Mesendoderm (in vitro differentiated cells): Measurements from ENCODE around the gene LDLR.
"Not testable (repeated sequence)": the region's sequence is repeated elsewhere in the genome, so short reads cannot be mapped to it uniquely, and the experiment has no call there.

Experiments used
- DNase-seq: peaks from one replicate; pipeline ENCODE4 v3.0.0; 2013
- H2AK5ac ChIP-seq: 2 replicates; pipeline ENCODE4 v1.6.1; 2013; ENCODE audit warnings: low read length, inconsistent platforms
- H2BK120ac ChIP-seq: 2 replicates; pipeline ENCODE4 v1.6.1; 2013; ENCODE audit warnings: low read depth, mild to moderate bottlenecking, low read length, moderate library complexity, mixed read lengths
- H2BK15ac ChIP-seq: replicated peaks from 2 replicates; pipeline ENCODE4 v1.6.1; 2013; ENCODE audit warnings: low read depth, mild to moderate bottlenecking, moderate library complexity
- H2BK5ac ChIP-seq: 2 replicates; pipeline ENCODE4 v1.6.1; 2013; ENCODE audit warnings: low read length, inconsistent platforms
- H3K18ac ChIP-seq: 2 replicates; pipeline ENCODE4 v1.6.1; 2013; ENCODE audit warnings: mild to moderate bottlenecking, low read length, mixed read lengths
- H3K23ac ChIP-seq: one replicate; pipeline ENCODE4 v1.6.1; 2013; ENCODE audit warnings: low read length
- H3K27ac ChIP-seq: 2 replicates; pipeline ENCODE4 v1.5.1; 2013; ENCODE audit warnings: low read depth, mild to moderate bottlenecking, inconsistent platforms, low read length, moderate library complexity
- H3K27me3 ChIP-seq: 2 replicates; pipeline ENCODE4 v1.6.1; 2013; ENCODE audit warnings: low read length, control low read depth, mild to moderate bottlenecking, inconsistent platforms; ENCODE audit not compliant: insufficient read depth, poor library complexity
- H3K36me3 ChIP-seq: 2 replicates; pipeline ENCODE4 v1.6.1; 2013; ENCODE audit warnings: low read length, inconsistent platforms; ENCODE audit not compliant: control insufficient read depth, insufficient read depth
- H3K4ac ChIP-seq: one replicate; pipeline ENCODE4 v1.6.1; 2013; ENCODE audit warnings: low read depth, mild to moderate bottlenecking, low read length, moderate library complexity
- H3K4me1 ChIP-seq: 2 replicates; pipeline ENCODE4 v1.6.1; 2013; ENCODE audit warnings: low read depth, low read length, inconsistent platforms; ENCODE audit not compliant: control insufficient read depth
- H3K4me2 ChIP-seq: 2 replicates; pipeline ENCODE4 v1.6.1; 2013; ENCODE audit warnings: low read length
- H3K4me3 ChIP-seq: 2 replicates; pipeline ENCODE4 v1.5.1; 2013; ENCODE audit warnings: mild to moderate bottlenecking, low read length
- H3K56ac ChIP-seq: one replicate; pipeline ENCODE4 v1.6.1; 2013; ENCODE audit warnings: low read length
- H3K79me1 ChIP-seq: 2 replicates; pipeline ENCODE4 v1.6.1; 2013; ENCODE audit warnings: low read length, inconsistent platforms
- H3K79me2 ChIP-seq: 2 replicates; pipeline ENCODE4 v1.6.1; 2013; ENCODE audit warnings: mild to moderate bottlenecking, low read length; ENCODE audit not compliant: control insufficient read depth, insufficient read depth
- H3K9ac ChIP-seq: 2 replicates; pipeline ENCODE4 v1.6.1; 2013; ENCODE audit warnings: low read length, inconsistent platforms
- H4K5ac ChIP-seq: one replicate; pipeline ENCODE4 v1.6.1; 2013; ENCODE audit warnings: low read length
- H4K8ac ChIP-seq: one replicate; pipeline ENCODE4 v1.6.1; 2013; ENCODE audit warnings: low read depth, mild to moderate bottlenecking, control low read depth, low read length, moderate library complexity
- WGBS: extraction: QIAGEN DNeasy Blood & Tissue Kit; methylation state at CpG from one replicate; pipeline ENCODE4 v1.1.7; 2013; ENCODE audit warnings: low lambda C conversion rate, missing lambda C conversion rate; ENCODE audit not compliant: insufficient coverage; ENCODE audit errors: extremely low coverage; 5-methylcytosine and 5-hydroxymethylcytosine counted together

Gene LDLR

GRCh38 chr19:11076792-11077191 lies 12.5 kb upstream of the LDLR start:
- H2BK120ac ChIP-seq, H4K5ac ChIP-seq, H2BK15ac ChIP-seq, DNase-seq, H3K9ac ChIP-seq, H3K4ac ChIP-seq, H3K18ac ChIP-seq, H3K56ac ChIP-seq, H2BK5ac ChIP-seq, H3K4me1 ChIP-seq, H4K8ac ChIP-seq, H2AK5ac ChIP-seq, H3K27me3 ChIP-seq, H3K27ac ChIP-seq, H3K79me2 ChIP-seq, H3K36me3 ChIP-seq, H3K23ac ChIP-seq, H3K4me2 ChIP-seq, H3K79me1 ChIP-seq, H3K4me3 ChIP-seq: not testable (repeated sequence)
- WGBS: no CpG with 5 or more reads among the region's 9 CpGs

DNA sequence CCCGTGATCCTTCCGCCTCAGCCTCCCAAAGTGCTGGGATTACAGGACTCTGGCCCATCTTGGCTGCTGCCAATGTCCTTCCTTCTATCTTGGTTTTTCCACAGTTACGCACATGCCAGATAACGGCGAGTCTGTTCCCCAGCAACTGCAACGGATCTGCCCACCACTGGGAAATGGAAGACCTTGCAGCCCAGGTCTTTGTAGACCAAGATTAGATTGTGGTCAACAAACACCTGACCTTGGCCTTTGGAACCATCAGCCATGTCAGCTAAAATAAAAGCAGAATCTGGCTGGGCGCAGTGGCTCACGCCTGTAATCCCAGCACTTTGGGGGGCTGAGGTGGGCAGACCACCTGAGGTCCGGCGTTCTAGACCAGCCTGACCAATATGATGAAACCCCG lies 10.4 kb upstream of the LDLR start:
- H2BK5ac ChIP-seq: no peak overlapping the region
- H3K79me1 ChIP-seq: no peaks in the 10 kb centered on the region
- DNase-seq: no peak
- H2AK5ac ChIP-seq: no peak overlapping the region
- no peak overlapping the region for H2BK120ac ChIP-seq
- H3K36me3 ChIP-seq: no peaks in the 10 kb centered on the region
- no peak overlapping the region for H3K4me3 ChIP-seq
- no peak overlapping the region for H3K4me2 ChIP-seq
- no peak overlapping the region for H2BK15ac ChIP-seq
- no CpG with 5 or more reads among the region's 11 CpGs for WGBS
- no peak overlapping the region for H4K8ac ChIP-seq
- H3K4me1 ChIP-seq: no peaks in the 10 kb centered on the region
- no peak overlapping the region for H3K23ac ChIP-seq
- no peak overlapping the region for H4K5ac ChIP-seq
- no peak overlapping the region for H3K4ac ChIP-seq
- no peak overlapping the region for H3K18ac ChIP-seq
- no peaks in the 10 kb centered on the region for H3K27me3 ChIP-seq
- H3K9ac ChIP-seq: no peak overlapping the region
- no peak overlapping the region for H3K56ac ChIP-seq
- H3K27ac ChIP-seq: no peak overlapping the region
- H3K79me2 ChIP-seq: no peaks in the 10 kb centered on the region

- no peak overlapping the region for H2BK120ac ChIP-seq
- no peaks in the 10 kb centered on the region for H3K79me2 ChIP-seq
- no peak overlapping the region for H3K27ac ChIP-seq
- H2AK5ac ChIP-seq: no peak overlapping the region
- no peaks in the 10 kb centered on the region for H3K36me3 ChIP-seq
- no peak overlapping the region for H3K4ac ChIP-seq
- H3K18ac ChIP-seq: no peak overlapping the region
- no peak overlapping the region for H2BK15ac ChIP-seq
- H3K4me3 ChIP-seq: no peak overlapping the region
- no peaks in the 10 kb centered on the region for H3K79me1 ChIP-seq
- no peak for DNase-seq
- no CpG with 5 or more reads among the region's 9 CpGs for WGBS
- no peak overlapping the region for H3K23ac ChIP-seq
- no peak overlapping the region for H4K8ac ChIP-seq
- H3K27me3 ChIP-seq: no peaks in the 10 kb centered on the region
- H3K9ac ChIP-seq: no peak overlapping the region
- no peaks in the 10 kb centered on the region for H3K4me1 ChIP-seq
- H3K56ac ChIP-seq: no peak overlapping the region
- no peak overlapping the region for H2BK5ac ChIP-seq
- H4K5ac ChIP-seq: no peak overlapping the region
- H3K4me2 ChIP-seq: no peak overlapping the region
Observed at GRCh38 chr19:11079999-11080398, 9.3 kb upstream of the LDLR start.

- peak overlapping the region; percentile 91 for H3K56ac ChIP-seq
- H3K4me1 ChIP-seq: peaks cover 7% of the 10 kb centered on the region
- no peak overlapping the region for H3K23ac ChIP-seq
- peaks cover 4% of the 10 kb centered on the region for H3K36me3 ChIP-seq
- peak overlapping the region; percentile 74 for H2AK5ac ChIP-seq
- no peak overlapping the region for H3K4me3 ChIP-seq
- H3K27ac ChIP-seq: peak overlapping the region; percentile 81
- no peaks in the 10 kb centered on the region for H3K79me1 ChIP-seq
- peak overlapping the region; percentile 72 for H3K9ac ChIP-seq
- H3K27me3 ChIP-seq: no peaks in the 10 kb centered on the region
- H4K5ac ChIP-seq: no peak overlapping the region
- no peak for DNase-seq
- H3K4ac ChIP-seq: peak overlapping the region; percentile 96
- no CpG with 5 or more reads among the region's 4 CpGs for WGBS
- H4K8ac ChIP-seq: peak overlapping the region; percentile 77
- H3K79me2 ChIP-seq: peaks cover 33% of the 10 kb centered on the region
- H3K4me2 ChIP-seq: no peak overlapping the region
- peak overlapping the region; percentile 99 for H2BK120ac ChIP-seq
- peak overlapping the region; percentile 99 for H2BK15ac ChIP-seq
- peak overlapping the region; percentile 99 for H3K18ac ChIP-seq
- peak overlapping the region; percentile 97 for H2BK5ac ChIP-seq
Observed at GRCh38 chr19:11087870-11088505, 1.3 kb upstream of the LDLR start.

DNA sequence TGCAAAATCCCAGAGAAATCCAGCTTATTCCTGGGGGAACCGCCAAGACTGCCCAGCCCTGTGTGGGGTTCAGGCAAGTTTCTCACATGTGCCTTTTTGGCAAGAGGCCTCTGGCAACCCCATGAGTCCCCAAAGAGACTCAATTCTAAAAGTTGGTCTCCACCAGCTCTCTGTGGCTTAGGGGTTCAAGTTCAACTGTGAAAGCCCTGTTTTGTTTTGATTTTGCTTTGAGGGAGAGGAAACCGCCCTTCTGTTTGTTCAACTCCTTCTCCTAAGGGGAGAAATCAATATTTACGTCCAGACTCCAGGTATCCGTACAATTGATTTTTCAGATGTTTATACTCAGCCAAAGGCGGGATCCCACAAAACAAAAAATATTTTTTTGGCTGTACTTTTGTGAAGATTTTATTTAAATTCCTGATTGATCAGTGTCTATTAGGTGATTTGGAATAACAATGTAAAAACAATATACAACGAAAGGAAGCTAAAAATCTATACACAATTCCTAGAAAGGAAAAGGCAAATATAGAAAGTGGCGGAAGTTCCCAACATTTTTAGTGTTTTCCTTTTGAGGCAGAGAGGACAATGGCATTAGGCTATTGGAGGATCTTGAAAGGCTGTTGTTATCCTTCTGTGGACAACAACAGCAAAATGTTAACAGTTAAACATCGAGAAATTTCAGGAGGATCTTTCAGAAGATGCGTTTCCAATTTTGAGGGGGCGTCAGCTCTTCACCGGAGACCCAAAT lies 583 bp upstream of the LDLR start:
- Histone ChIP-seq H3K9ac (peak overlapping the region; percentile 84), H4K8ac (peak overlapping the region; percentile 77), H3K36me3 (peaks cover 4% of the 10 kb centered on the region), H2BK5ac (peak overlapping the region; percentile 97), H3K4me2 (peak overlapping the region; percentile 72), H3K56ac (peak overlapping the region; percentile 91), H2BK120ac (peak overlapping the region; percentile 99), H3K18ac (peak overlapping the region; percentile 99), H3K4ac (peak overlapping the region; percentile 96), H3K27me3 (no peaks in the 10 kb centered on the region), H2BK15ac (peak overlapping the region; percentile 99), H4K5ac (no peak overlapping the region), H3K79me1 (no peaks in the 10 kb centered on the region), H3K79me2 (peaks cover 40% of the 10 kb centered on the region), H3K23ac (peak overlapping the region; percentile 97), H2AK5ac (peak overlapping the region; percentile 69), H3K27ac (peak overlapping the region; percentile 89), H3K4me1 (peaks cover 7% of the 10 kb centered on the region), H3K4me3 (no peak overlapping the region)
- no peak for DNase-seq
- no CpG with 5 or more reads among the region's 11 CpGs for WGBS
